SK-N-SH treated with all-trans-retinoic acid at 6 μM for 48 hours (cell line): ENCODE data around the gene DOP1B.

Experiments used
- ATAC-seq: fragments of 200-7000 bp; cut with Tn5 transposase; 3 replicates; pipeline ENCODE4 v1.9.1; 2020; ENCODE audit warnings: mild to moderate bottlenecking, moderate library complexity
- ARNTL ChIP-seq: fragments of 450-650 bp; formaldehyde crosslinking; IDR thresholded peaks from 2 replicates; pipeline ENCODE4 v1.5.0; 2020; ENCODE audit warnings: low read depth, mild to moderate bottlenecking, moderate library complexity, borderline replicate concordance
- BACH2 ChIP-seq: fragments of 250-450 bp; sonication (Bioruptor Pico); IDR thresholded peaks from 2 replicates; pipeline ENCODE4 v1.9.0; 2021; ENCODE audit warnings: mild to moderate bottlenecking, borderline replicate concordance
- CSDC2 ChIP-seq: fragments of 250-450 bp; sonication (Bioruptor Pico); IDR thresholded peaks from 2 replicates; pipeline ENCODE4 v1.5.0; 2020; ENCODE audit warnings: mild to moderate bottlenecking, moderate library complexity
- ESRRG ChIP-seq: fragments of 250-450 bp; sonication (Bioruptor Pico); IDR thresholded peaks from 2 replicates; pipeline ENCODE4 v1.6.1; 2021; ENCODE audit warnings: mild to moderate bottlenecking
- GLIS3 ChIP-seq: fragments of 250-450 bp; sonication (Bioruptor Pico); IDR thresholded peaks from 2 replicates; pipeline ENCODE4 v1.5.0; 2020; ENCODE audit warnings: mild to moderate bottlenecking, moderate library complexity
- ISL1 ChIP-seq: fragments of 250-450 bp; sonication (Bioruptor Pico); IDR thresholded peaks from 2 replicates; pipeline ENCODE4 v2.1.2; 2022; ENCODE audit warnings: mild to moderate bottlenecking, moderate library complexity
- OSR1 ChIP-seq: fragments of 250-450 bp; sonication (Bioruptor Pico); IDR thresholded peaks from 2 replicates; pipeline ENCODE4 v1.8.0; 2022; ENCODE audit warnings: moderate library complexity, mild to moderate bottlenecking, inconsistent platforms
- RARB ChIP-seq: fragments of 250-450 bp; sonication (Bioruptor Pico); IDR thresholded peaks from 2 replicates; pipeline ENCODE4 v1.8.0; 2021; ENCODE audit warnings: mild to moderate bottlenecking, moderate library complexity
- SNAI2 ChIP-seq: fragments of 250-450 bp; sonication (Bioruptor Pico); IDR thresholded peaks from 2 replicates; pipeline ENCODE4 v1.5.0; 2020; ENCODE audit warnings: mild to moderate bottlenecking, moderate library complexity
- TCF4 ChIP-seq: fragments of 250-450 bp; sonication (Bioruptor Pico); IDR thresholded peaks from 2 replicates; pipeline ENCODE4 v1.8.0; 2021; ENCODE audit warnings: mild to moderate bottlenecking, moderate library complexity, borderline replicate concordance
- TSHZ2 ChIP-seq: fragments of 250-450 bp; sonication (Bioruptor Pico); IDR thresholded peaks from 2 replicates; pipeline ENCODE4 v1.5.0; 2020; ENCODE audit warnings: mild to moderate bottlenecking, moderate library complexity
- ZC3H10 ChIP-seq: fragments of 250-450 bp; sonication (Bioruptor Pico); IDR thresholded peaks from 2 replicates; pipeline ENCODE4 v1.5.1; 2021; ENCODE audit warnings: mild to moderate bottlenecking, moderate library complexity
- ZFP30 ChIP-seq: fragments of 450-650 bp; formaldehyde crosslinking; IDR thresholded peaks from 2 replicates; pipeline ENCODE4 v1.5.0; 2022; ENCODE audit warnings: mild to moderate bottlenecking, moderate library complexity
- ZNF565 ChIP-seq: fragments of 450-650 bp; formaldehyde crosslinking; conservative IDR thresholded peaks from 2 replicates; pipeline ENCODE4 v1.5.0; 2020; ENCODE audit warnings: low read depth, mild to moderate bottlenecking, moderate library complexity
- ZNF70 ChIP-seq: fragments of 450-650 bp; formaldehyde crosslinking; IDR thresholded peaks from 2 replicates; pipeline ENCODE4 v1.5.0; 2020; ENCODE audit warnings: mild to moderate bottlenecking, moderate library complexity
- ZNF8 ChIP-seq: fragments of 450-650 bp; formaldehyde crosslinking; IDR thresholded peaks from 2 replicates; pipeline ENCODE4 v1.5.0; 2020; ENCODE audit warnings: mild to moderate bottlenecking, moderate library complexity
- TF ChIP-seq, protein P1 (sequence below): fragments of 250-450 bp; sonication (Bioruptor Pico); IDR thresholded peaks from 2 replicates; pipeline ENCODE4 v1.8.0; 2020; ENCODE audit warnings: mild to moderate bottlenecking, moderate library complexity, borderline replicate concordance
- TF ChIP-seq, protein P2 (sequence below): fragments of 250-450 bp; sonication (Bioruptor Pico); IDR thresholded peaks from 2 replicates; pipeline ENCODE4 v1.5.1; 2021; ENCODE audit warnings: mild to moderate bottlenecking, moderate library complexity
- TF ChIP-seq, protein P3 (sequence below): fragments of 250-450 bp; sonication (Bioruptor Pico); IDR thresholded peaks from 2 replicates; pipeline ENCODE4 v1.5.1; 2020; ENCODE audit warnings: low read depth, mild to moderate bottlenecking, moderate library complexity

The DOP1B gene

GRCh38 chr21:36183144-36183795 is 26.6 kb downstream of the DOP1B start:
- no peak for ATAC-seq
- TF ChIP-seq OSR1 (CRISPR knock-in tag) = no peak

DNA sequence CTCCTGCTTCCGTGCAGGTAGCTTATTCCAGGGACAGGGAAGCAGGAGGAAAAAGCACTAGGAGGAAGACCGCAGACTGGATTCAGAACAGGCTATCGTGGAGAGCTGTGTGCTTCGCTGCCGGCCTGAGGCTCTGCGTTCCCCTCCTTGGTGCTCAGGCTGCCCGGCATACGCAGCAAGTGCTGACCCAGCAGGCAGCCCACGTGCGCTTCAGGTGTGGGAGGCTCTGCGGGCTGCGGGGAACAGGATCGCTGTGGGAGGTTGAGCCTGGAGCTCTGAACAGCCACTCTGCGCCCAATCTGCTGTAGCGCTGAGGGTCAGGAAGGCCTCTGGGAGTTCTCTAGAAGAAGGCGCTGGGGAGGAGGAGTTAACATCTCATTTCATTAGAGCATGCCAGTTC is 27.9 kb downstream of the DOP1B start:
- no peak for ATAC-seq
- TF ChIP-seq ESRRG (CRISPR knock-in tag) = no peak
- no peak for TF ChIP-seq ZC3H10 (CRISPR knock-in tag)
- no peak for TF ChIP-seq BACH2 (CRISPR knock-in tag)
- no peak for TF ChIP-seq SNAI2
- TF ChIP-seq, protein P1, sequence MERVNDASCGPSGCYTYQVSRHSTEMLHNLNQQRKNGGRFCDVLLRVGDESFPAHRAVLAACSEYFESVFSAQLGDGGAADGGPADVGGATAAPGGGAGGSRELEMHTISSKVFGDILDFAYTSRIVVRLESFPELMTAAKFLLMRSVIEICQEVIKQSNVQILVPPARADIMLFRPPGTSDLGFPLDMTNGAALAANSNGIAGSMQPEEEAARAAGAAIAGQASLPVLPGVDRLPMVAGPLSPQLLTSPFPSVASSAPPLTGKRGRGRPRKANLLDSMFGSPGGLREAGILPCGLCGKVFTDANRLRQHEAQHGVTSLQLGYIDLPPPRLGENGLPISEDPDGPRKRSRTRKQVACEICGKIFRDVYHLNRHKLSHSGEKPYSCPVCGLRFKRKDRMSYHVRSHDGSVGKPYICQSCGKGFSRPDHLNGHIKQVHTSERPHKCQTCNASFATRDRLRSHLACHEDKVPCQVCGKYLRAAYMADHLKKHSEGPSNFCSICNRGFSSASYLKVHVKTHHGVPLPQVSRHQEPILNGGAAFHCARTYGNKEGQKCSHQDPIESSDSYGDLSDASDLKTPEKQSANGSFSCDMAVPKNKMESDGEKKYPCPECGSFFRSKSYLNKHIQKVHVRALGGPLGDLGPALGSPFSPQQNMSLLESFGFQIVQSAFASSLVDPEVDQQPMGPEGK (CRISPR knock-in tag) = no peak
- TF ChIP-seq GLIS3 (CRISPR knock-in tag) = no peak
- TF ChIP-seq OSR1 (CRISPR knock-in tag) = no peak
- TF ChIP-seq CSDC2 (CRISPR knock-in tag) = no peak
- no peak for TF ChIP-seq TSHZ2
- TF ChIP-seq ZFP30 (CRISPR knock-in tag) = no peak

GRCh38 chr21:36185523-36185922 is 28.9 kb downstream of the DOP1B start:
- TF ChIP-seq RARB (CRISPR knock-in tag) (no peak), ZNF70 (CRISPR knock-in tag) (no peak), ISL1 (CRISPR knock-in tag) (no peak), TSHZ2 (no peak), BACH2 (CRISPR knock-in tag) (no peak)
- no peak for ATAC-seq

DNA sequence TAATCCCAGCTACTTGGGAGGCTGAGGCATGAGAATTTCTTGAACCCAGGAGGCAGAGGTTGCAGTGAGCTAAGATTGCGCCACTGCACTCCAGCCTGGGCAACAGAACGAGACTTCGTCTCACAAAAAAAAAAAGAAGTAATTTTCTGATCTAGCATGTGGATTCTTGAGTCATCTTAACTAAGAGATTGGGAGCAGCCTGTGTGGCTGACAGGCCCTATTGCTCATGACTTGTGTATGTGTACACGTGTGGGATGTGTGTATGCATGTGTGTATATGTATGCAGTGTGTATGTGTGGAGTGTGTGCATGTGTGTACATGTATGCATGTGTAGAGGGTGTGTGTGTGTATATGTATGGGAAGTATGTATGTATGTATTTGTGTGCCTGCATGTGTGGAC is 29.5 kb downstream of the DOP1B start:
- no peak for ATAC-seq
- TF ChIP-seq SNAI2 (no peak), OSR1 (CRISPR knock-in tag) (no peak), BACH2 (CRISPR knock-in tag) (no peak), TCF4 (CRISPR knock-in tag) (no peak), TSHZ2 (no peak), ZNF565 (CRISPR knock-in tag) (no peak), ARNTL (CRISPR knock-in tag) (no peak), GLIS3 (CRISPR knock-in tag) (no peak), ZFP30 (CRISPR knock-in tag) (no peak), ZNF8 (CRISPR knock-in tag) (no peak)
- TF ChIP-seq, protein P2, sequence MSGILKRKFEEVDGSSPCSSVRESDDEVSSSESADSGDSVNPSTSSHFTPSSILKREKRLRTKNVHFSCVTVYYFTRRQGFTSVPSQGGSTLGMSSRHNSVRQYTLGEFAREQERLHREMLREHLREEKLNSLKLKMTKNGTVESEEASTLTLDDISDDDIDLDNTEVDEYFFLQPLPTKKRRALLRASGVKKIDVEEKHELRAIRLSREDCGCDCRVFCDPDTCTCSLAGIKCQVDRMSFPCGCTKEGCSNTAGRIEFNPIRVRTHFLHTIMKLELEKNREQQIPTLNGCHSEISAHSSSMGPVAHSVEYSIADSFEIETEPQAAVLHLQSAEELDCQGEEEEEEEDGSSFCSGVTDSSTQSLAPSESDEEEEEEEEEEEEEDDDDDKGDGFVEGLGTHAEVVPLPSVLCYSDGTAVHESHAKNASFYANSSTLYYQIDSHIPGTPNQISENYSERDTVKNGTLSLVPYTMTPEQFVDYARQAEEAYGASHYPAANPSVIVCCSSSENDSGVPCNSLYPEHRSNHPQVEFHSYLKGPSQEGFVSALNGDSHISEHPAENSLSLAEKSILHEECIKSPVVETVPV (CRISPR knock-in tag) = no peak
- TF ChIP-seq, protein P3, sequence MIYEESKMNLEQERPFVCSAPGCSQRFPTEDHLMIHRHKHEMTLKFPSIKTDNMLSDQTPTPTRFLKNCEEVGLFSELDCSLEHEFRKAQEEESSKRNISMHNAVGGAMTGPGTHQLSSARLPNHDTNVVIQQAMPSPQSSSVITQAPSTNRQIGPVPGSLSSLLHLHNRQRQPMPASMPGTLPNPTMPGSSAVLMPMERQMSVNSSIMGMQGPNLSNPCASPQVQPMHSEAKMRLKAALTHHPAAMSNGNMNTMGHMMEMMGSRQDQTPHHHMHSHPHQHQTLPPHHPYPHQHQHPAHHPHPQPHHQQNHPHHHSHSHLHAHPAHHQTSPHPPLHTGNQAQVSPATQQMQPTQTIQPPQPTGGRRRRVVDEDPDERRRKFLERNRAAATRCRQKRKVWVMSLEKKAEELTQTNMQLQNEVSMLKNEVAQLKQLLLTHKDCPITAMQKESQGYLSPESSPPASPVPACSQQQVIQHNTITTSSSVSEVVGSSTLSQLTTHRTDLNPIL (CRISPR knock-in tag) = no peak
- TF ChIP-seq, protein P1 (CRISPR knock-in tag) = no peak
